SK-N-SH (cell line): ENCODE data around the gene ARHGAP21.

Source experiments
- CTCF ChIP-seq: fragments of 200-600 bp; sonication (generic); IDR thresholded peaks from 2 replicates; pipeline ENCODE4 v1.6.1; 2017; ENCODE audit warnings: antibody characterized with exemption, mild to moderate bottlenecking, moderate library complexity
- EP300 ChIP-seq, 2 experiments: IDR thresholded peaks; 2 replicates each; pipeline versions ENCODE4 v1.4.0 to v1.6.1; 2012; ENCODE audit warnings: borderline replicate concordance in 1 of 2, low read depth in 1 of 2, low read length in 1 of 2
- POLR2AphosphoS5 ChIP-seq: IDR thresholded peaks from 2 replicates; pipeline ENCODE4 v1.6.1; 2012; ENCODE audit warnings: low read depth, low read length
- RFX5 ChIP-seq: IDR thresholded peaks from 2 replicates; pipeline ENCODE4 v1.6.1; 2012; ENCODE audit warnings: mild to moderate bottlenecking, improper control_type of control experiment, low read length
- RXRA ChIP-seq: IDR thresholded peaks from 2 replicates; pipeline ENCODE4 v1.4.0; 2012; ENCODE audit warnings: low read depth, mild to moderate bottlenecking, borderline replicate concordance

DNA sequence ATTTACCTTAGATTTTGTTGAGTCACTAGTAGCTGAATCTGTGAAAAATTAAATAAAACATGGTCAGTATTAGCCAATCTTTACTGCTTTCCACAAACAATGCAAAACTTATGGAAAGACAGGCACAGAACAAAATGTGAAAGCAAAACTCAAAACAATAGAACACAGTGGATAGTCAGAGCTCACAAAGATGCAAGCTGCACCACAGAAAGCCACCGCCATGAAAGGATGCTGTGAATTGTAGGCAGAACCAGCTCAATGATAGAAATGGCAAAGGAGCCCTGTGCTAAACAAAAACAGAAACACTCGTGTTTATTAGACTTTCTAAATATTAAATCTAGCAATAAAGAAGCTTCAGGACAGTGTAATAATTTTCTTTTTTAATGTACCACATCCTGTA lies 134.4 kb downstream of the ARHGAP21 start:
- TF ChIP-seq CTCF (no peak), POLR2AphosphoS5 (no peak), EP300 (IDR thresholded peaks at IDR 0.05; ENCODE audit: borderline replicate concordance in 1 of 2, low read depth in 1 of 2, low read length in 1 of 2) (no peak), RXRA (no peak), RFX5 (no peak)
